Kidney (tissue), 14 donors: Measurements from ENCODE around the gene GZMM. TPM values are rescaled to one million over a fixed set of nuclear protein-coding genes. Genes with fewer than 3 reads are reported as not detected.

Source experiments
- DNase-seq, 5 donors: peaks; one replicate each; pipeline ENCODE4 v3.0.0-alpha.2; 2013 to 2020
- FAIRE-seq: peaks from 2 replicates; lab custom pipeline; 2012; peaks lifted over from hg19 to GRCh38; lab: Jason Lieb, UNC
- H3K27ac ChIP-seq, 2 donors: one replicate each; pipeline ENCODE4 v1.7.0; 2013; ENCODE audit warnings: low read depth in 2 of 2, low read length in 2 of 2, inconsistent platforms in 1 of 2
- H3K27me3 ChIP-seq: one replicate; pipeline ENCODE4 v1.7.1; 2013; ENCODE audit warnings: low read length, inconsistent platforms; ENCODE audit not compliant: control insufficient read depth, insufficient read depth
- H3K36me3 ChIP-seq, 3 donors: one replicate each; pipeline versions ENCODE4 v1.7.0 to v1.7.1; 2013; ENCODE audit warnings: low read length in 3 of 3, control low read depth in 1 of 3, inconsistent platforms in 1 of 3; ENCODE audit not compliant: insufficient read depth in 3 of 3, control insufficient read depth in 2 of 3
- H3K4me1 ChIP-seq, 3 donors: one replicate each; pipeline versions ENCODE4 v1.7.0 to v1.7.1; 2013; ENCODE audit warnings: low read length in 3 of 3, inconsistent platforms in 1 of 3, low read depth in 1 of 3; ENCODE audit not compliant: control insufficient read depth in 2 of 3, insufficient read depth in 2 of 3
- H3K4me3 ChIP-seq, 3 donors: one replicate each; pipeline versions ENCODE4 v1.7.0 to v1.8.1; 2013; ENCODE audit warnings: low read length in 3 of 3, control low read depth in 1 of 3, inconsistent platforms in 1 of 3
- H3K9ac ChIP-seq, 3 donors: one replicate each; pipeline versions ENCODE4 v1.7.0 to v1.7.1; 2013; ENCODE audit warnings: low read length in 3 of 3, control low read depth in 1 of 3, inconsistent platforms in 1 of 3
- H3K9me3 ChIP-seq, 3 donors: one replicate each; pipeline versions ENCODE4 v1.7.0 to v1.7.1; 2013; ENCODE audit warnings: low read length in 3 of 3, control low read depth in 1 of 3, inconsistent platforms in 1 of 3; ENCODE audit not compliant: control insufficient read depth in 2 of 3, insufficient read depth in 1 of 3
- intact Hi-C: fragments of 100-400 bp; cut with DNase I; formaldehyde crosslinking; loops from one replicate; pipeline ENCODE4 v1.11.1; 2022
- polyA plus RNA-seq: library from polyadenylated mRNA; stranded (reverse); fragments of 350-450 nt; fragmentation: Illumina TruSeq; extraction: RNeasy Lipid Tissue Mini Kit (QIAGEN cat#74804); gene quantifications from one replicate; pipeline ENCODE4 v1.2.3, GENCODE V29; 2014; ENCODE audit warnings: low read depth, low replicate concordance; ENCODE audit not compliant: insufficient read depth
- total RNA-seq: library from RNA; stranded (reverse); fragmentation: NEBNext Ultra II Directional; extraction: Animal tissue kit (Norgen Biotek cat#: 25700); gene quantifications from one replicate; pipeline ENCODE4 v1.2.1, GENCODE V29; 2021
- TF ChIP-seq, protein P1 (sequence below): IDR thresholded peaks from 3 replicates; pipeline ENCODE4 v1.5.1; 2012; ENCODE audit warnings: mild to moderate bottlenecking, moderate library complexity, borderline replicate concordance; ENCODE audit not compliant: insufficient read depth; ENCODE audit errors: extremely low read depth
- donor health status: control.
- donor health status: control.
- donor health status: control.
- donor health status: control.
- donor health status: control.
- donor health status: DM: yes; HTN: yes; CAD: no.
- donor health status: Normal renal cell carcinoma (clear cell type).

GZMM gene
- total and polyA plus RNA-seq, 2 donors from 2014 or later = 2.8 TPM; not detected in 1

DNA sequence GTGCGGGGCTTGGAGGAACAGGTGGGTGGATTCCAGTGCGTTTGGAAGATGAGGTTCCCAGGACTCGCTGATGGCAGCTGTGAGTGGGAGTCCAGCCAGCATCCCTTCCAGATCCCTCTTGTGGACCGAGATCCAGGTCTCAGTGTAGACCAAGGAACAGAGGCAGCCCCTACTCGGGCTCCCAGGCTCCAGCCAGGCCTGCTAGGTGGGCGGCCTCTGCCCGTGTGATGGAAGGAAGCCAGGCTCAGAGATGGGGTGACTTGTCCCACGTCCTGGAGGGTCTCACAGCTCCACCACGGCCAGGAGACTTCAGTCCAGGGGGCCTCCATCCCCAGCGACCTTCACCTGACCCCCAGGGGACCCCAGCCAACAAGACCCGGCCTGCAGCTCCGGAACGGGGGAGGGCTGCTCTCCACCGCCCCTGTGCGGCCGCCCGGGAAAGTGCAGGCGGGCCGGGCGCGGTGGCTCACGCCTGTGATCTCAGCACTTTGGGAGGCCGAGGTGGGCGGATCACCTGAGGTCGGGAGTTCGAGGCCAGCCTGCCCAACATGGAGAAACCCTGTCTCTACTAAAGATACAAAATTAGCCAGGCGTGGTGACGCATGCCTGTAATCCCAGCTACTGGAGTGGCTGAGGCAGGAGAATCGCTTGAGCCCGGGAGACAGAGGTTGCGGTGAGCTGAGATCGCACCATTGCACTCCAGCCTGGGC is 48.3 kb upstream of the GZMM start:
- Histone ChIP-seq H3K9me3 (no peaks in the 10 kb centered on the region), H3K27ac (no peak overlapping the region), H3K9ac (no peak overlapping the region), H3K27me3 (peaks cover 13% of the 10 kb centered on the region), H3K4me1 (peaks cover 0 to 4% (median 0%) of the 10 kb centered on the region in 3 donors), H3K4me3 (no peak overlapping the region), H3K36me3 (no peaks in the 10 kb centered on the region)
- DNase-seq = peak in 4 of 5 donors; percentile 52 to 77 (median 54)
- TF ChIP-seq, protein P1, sequence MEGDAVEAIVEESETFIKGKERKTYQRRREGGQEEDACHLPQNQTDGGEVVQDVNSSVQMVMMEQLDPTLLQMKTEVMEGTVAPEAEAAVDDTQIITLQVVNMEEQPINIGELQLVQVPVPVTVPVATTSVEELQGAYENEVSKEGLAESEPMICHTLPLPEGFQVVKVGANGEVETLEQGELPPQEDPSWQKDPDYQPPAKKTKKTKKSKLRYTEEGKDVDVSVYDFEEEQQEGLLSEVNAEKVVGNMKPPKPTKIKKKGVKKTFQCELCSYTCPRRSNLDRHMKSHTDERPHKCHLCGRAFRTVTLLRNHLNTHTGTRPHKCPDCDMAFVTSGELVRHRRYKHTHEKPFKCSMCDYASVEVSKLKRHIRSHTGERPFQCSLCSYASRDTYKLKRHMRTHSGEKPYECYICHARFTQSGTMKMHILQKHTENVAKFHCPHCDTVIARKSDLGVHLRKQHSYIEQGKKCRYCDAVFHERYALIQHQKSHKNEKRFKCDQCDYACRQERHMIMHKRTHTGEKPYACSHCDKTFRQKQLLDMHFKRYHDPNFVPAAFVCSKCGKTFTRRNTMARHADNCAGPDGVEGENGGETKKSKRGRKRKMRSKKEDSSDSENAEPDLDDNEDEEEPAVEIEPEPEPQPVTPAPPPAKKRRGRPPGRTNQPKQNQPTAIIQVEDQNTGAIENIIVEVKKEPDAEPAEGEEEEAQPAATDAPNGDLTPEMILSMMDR = peak; percentile 30
- no peak for FAIRE-seq
- intact Hi-C loops = no loop called here

DNA sequence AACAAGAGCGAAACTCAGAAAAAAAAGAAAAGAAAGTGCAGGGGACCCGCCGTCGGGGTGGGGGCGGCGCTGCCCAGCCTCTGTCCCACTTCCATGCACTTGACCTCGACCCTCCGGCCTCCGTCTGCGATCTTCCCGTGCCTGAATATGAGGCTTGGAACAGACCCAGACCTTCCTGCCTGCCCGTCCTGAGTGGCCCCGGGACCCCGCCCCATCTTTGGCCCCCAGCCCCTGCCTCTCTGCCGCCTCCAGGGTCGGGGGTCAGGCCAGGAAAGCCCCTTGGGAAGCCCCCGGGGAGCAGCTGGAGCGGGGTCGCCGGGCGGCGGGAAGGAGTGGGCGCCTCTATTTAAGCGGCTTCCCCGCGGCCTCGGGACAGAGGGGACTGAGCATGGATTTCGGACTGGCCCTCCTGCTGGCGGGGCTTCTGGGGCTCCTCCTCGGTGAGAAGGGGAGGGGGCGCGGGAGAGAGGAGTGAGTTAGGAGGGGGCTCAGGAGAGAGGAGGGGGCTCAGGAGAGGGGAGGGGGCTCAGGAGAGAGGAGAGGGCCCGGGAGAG is 47.7 kb upstream of the GZMM start, which contains the start of gene MADCAM1:
Gene MADCAM1 (plus strand): TSS at position 375 of the 554 bp plus-strand sequence. CDS start 14 bp downstream, at position 389.
- Histone ChIP-seq H3K36me3 (no peaks in the 10 kb centered on the region), H3K4me1 (peaks cover 0 to 4% (median 0%) of the 10 kb centered on the region in 3 donors), H3K4me3 (no peak within 1 kb of the TSS), H3K9ac (no peak within 1 kb of the TSS), H3K27ac (no peak within 1 kb of the TSS), H3K9me3 (no peaks in the 10 kb centered on the region), H3K27me3 (peaks cover 13% of the 10 kb centered on the region)
- TF ChIP-seq, protein P1 = no peak
- FAIRE-seq = no peak
- DNase-seq = peak in 1 of 5 donors; percentile 64
- intact Hi-C loops = no loop called here

DNA sequence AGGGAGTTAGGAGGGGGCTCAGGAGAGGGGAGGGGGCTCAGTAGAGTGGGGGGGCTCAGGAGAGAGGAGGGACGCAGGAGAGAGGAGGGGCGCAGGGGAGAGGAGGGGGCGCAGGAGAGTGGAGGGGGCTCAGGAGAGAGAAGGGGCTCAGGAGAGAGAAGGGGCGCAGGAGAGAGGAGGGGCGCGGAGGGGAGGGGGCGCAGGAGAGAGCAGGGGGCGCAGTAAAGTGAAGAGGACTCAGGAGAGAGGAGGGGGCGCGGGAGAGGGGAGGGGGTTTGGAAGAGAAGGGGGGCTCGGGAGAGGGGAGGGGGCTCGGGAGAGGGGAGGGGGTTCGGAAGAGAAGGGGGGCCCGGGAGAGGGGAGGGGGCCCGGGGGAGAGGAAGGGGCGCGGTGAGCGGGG is 46.9 kb upstream of the GZMM start:
- H3K4me3 ChIP-seq = no peak overlapping the region
- H3K36me3 ChIP-seq = no peaks in the 10 kb centered on the region
- H3K9me3 ChIP-seq = no peaks in the 10 kb centered on the region
- peaks cover 13% of the 10 kb centered on the region for H3K27me3 ChIP-seq
- TF ChIP-seq, protein P1 = no peak
- intact Hi-C loops = no loop called here
- peaks cover 0 to 4% (median 0%) of the 10 kb centered on the region in 3 donors for H3K4me1 ChIP-seq
- peak in 1 of 5 donors; percentile 68 for DNase-seq
- H3K9ac ChIP-seq = no peak overlapping the region
- FAIRE-seq = no peak
- H3K27ac ChIP-seq = no peak overlapping the region
